ENCODE data around the gene SLC51A.
A peak's percentile ranks its signal among the peaks of the same experiment; 100 is the strongest.
"Not testable (repeated sequence)": the region's sequence is repeated elsewhere in the genome, so short reads cannot be mapped to it uniquely, and the experiment has no call there.

The SLC51A gene

GRCh38 chr3:196236223-196236622, 19.9 kb downstream of the SLC51A start:
- DNase-seq (ENCODE audit: insufficient read length, low spot score) (no peak), FAIRE-seq (no peak)

- FAIRE-seq, result no peak
- no peak for DNase-seq (ENCODE audit: insufficient read length, low spot score)
Observed at GRCh38 chr3:196237203-196237602, 20.9 kb downstream of the SLC51A start.

- no peak for FAIRE-seq
- DNase-seq (ENCODE audit: insufficient read length, low spot score), result no peak
Observed at GRCh38 chr3:196238612-196239560, 22.6 kb downstream of the SLC51A start.

GRCh38 chr3:196240424-196240823, 24.1 kb downstream of the SLC51A start:
- DNase-seq (ENCODE audit: insufficient read length, low spot score), result no peak
- FAIRE-seq, result no peak

- FAIRE-seq, result no peak
- no peak for DNase-seq (ENCODE audit: insufficient read length, low spot score)
Observed at GRCh38 chr3:196241704-196242103, 25.4 kb downstream of the SLC51A start.

GRCh38 chr3:196244166-196244565, 27.8 kb downstream of the SLC51A start:
- not testable (repeated sequence) for DNase-seq (ENCODE audit: insufficient read length, low spot score); FAIRE-seq

GRCh38 chr3:196246612-196247308, 30.4 kb downstream of the SLC51A start:
- DNase-seq (ENCODE audit: insufficient read length, low spot score), result no peak
- no peak for FAIRE-seq

GRCh38 chr3:196251918-196252317, 35.6 kb downstream of the SLC51A start:
- no peak for DNase-seq (ENCODE audit: insufficient read length, low spot score)
- no peak for FAIRE-seq

GRCh38 chr3:196254376-196255283, 38.3 kb downstream of the SLC51A start:
- FAIRE-seq (no peak), DNase-seq (ENCODE audit: insufficient read length, low spot score) (no peak)

- no peak for DNase-seq (ENCODE audit: insufficient read length, low spot score)
- FAIRE-seq, result no peak
Observed at GRCh38 chr3:196255776-196256175, 39.4 kb downstream of the SLC51A start.

GRCh38 chr3:196260784-196261183, 44.5 kb downstream of the SLC51A start:
- DNase-seq (ENCODE audit: insufficient read length, low spot score) (no peak), FAIRE-seq (no peak)

GRCh38 chr3:196263819-196264218, 47.5 kb downstream of the SLC51A start:
- DNase-seq (ENCODE audit: insufficient read length, low spot score) (no peak), FAIRE-seq (no peak)

- DNase-seq (ENCODE audit: insufficient read length, low spot score), result no peak
- no peak for FAIRE-seq
Observed at GRCh38 chr3:196268284-196269163, 52.2 kb downstream of the SLC51A start.

- DNase-seq (ENCODE audit: insufficient read length, low spot score) (no peak), FAIRE-seq (no peak)
Observed at GRCh38 chr3:196270499-196270898, 54.2 kb downstream of the SLC51A start.

- DNase-seq (ENCODE audit: insufficient read length, low spot score), result no peak
- FAIRE-seq, result no peak
Observed at GRCh38 chr3:196272826-196273225, 56.5 kb downstream of the SLC51A start.

GRCh38 chr3:196273655-196274054, 57.3 kb downstream of the SLC51A start:
- DNase-seq (ENCODE audit: insufficient read length, low spot score) (no peak), FAIRE-seq (no peak)

- peak; percentile 64 for DNase-seq (ENCODE audit: insufficient read length, low spot score)
- peak; percentile 91 for FAIRE-seq
Observed at GRCh38 chr3:196274585-196274984, 58.3 kb downstream of the SLC51A start.

GRCh38 chr3:196275126-196275525, 58.8 kb downstream of the SLC51A start:
- no peak for FAIRE-seq

GRCh38 chr3:196280689-196281440, 64.5 kb downstream of the SLC51A start:
- DNase-seq (ENCODE audit: insufficient read length, low spot score) (peak; percentile 20), FAIRE-seq (peak; percentile 39)

More at GRCh38 chr3:196275126-196275525, 58.8 kb downstream of the SLC51A start:
- no peak for DNase-seq (ENCODE audit: insufficient read length, low spot score)
